GM21786 (cell line): ENCODE results near the gene SRGAP3.
A peak's percentile ranks its signal among the peaks of the same experiment; 100 is the strongest.

Experiments
- ATAC-seq: cut with Tn5 transposase; IDR thresholded peaks from one replicate; pipeline ENCODE4 v1.9.1; 2021; ENCODE audit not compliant: unreplicated experiment

Gene SRGAP3

GRCh38 chr3:9180764-9181117, 68.7 kb downstream of the SRGAP3 start:
- peak; percentile 21 for ATAC-seq

GRCh38 chr3:9179826-9180763, 69.4 kb downstream of the SRGAP3 start:
- ATAC-seq, result peak; percentile 65

- no peak for ATAC-seq
Measured at GRCh38 chr3:9178697-9179096, 70.7 kb downstream of the SRGAP3 start.

DNA sequence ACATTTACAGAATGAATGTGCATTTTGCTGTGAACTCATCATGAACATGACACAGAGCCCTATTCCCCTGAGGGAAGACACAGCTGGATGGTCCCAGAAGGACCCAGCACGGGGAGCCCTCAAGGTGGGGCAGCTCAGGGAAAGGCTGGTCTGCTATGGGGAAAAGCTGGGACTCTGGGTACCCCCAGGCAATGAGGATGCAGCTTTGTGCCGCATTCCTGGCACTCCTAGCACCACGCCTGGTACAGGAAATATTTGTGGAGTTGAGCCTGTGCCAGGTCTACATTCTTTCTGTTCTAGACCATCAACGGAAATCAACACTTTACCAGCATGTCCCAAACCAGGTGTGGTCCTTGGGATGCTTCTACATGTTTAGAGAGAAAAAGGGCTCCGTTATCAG, 74.0 kb downstream of the SRGAP3 start:
- no peak for ATAC-seq

GRCh38 chr3:9173445-9173844, 76.0 kb downstream of the SRGAP3 start:
- no peak for ATAC-seq

GRCh38 chr3:9172851-9173321, 76.6 kb downstream of the SRGAP3 start:
- ATAC-seq, result no peak

DNA sequence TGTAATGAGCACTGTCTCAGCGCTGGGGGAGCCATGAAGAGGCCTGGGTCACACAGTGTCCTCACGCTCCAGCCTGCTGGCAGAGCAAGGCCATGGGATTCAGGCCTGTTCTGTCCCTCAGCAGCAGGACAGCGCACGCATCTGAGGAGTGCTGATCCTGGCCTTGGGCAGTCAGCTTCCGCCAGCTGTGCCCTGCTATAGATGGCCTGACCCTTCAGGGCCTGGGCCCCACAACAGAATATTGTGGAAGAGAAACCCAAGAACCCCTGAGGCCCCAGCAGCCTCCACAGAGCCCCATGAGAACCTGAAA, 78.6 kb downstream of the SRGAP3 start:
- no peak for ATAC-seq

GRCh38 chr3:9169956-9170850, 79.2 kb downstream of the SRGAP3 start:
- no peak for ATAC-seq

- ATAC-seq, result no peak
Measured at GRCh38 chr3:9169326-9169725, 80.1 kb downstream of the SRGAP3 start.

DNA sequence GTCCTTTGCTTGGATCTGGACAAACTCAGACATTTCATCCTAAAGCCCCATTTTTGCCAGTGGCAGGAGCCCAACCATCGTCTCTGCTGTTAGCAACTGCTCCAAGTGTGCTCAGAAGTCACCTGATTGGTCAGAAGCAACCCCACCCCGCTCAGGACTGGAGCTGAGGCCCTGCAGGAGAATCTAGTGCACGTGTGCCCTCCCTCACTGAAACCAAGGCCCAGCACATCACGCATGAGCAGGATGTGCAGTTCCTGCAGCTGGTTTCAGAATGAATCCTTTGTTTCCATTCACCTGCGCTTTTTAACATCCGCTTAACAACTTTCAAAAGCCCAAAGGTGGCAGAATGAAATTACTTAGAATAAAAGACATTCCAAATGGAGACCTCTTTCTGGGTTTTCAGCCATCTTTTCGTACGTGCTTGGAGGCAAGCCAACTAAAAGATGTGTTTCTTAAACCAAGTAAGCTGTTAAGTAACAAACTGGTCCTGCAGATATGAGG, 81.2 kb downstream of the SRGAP3 start:
- peak; percentile 98 for ATAC-seq

GRCh38 chr3:9167222-9167621, 82.2 kb downstream of the SRGAP3 start:
- ATAC-seq, result no peak

DNA sequence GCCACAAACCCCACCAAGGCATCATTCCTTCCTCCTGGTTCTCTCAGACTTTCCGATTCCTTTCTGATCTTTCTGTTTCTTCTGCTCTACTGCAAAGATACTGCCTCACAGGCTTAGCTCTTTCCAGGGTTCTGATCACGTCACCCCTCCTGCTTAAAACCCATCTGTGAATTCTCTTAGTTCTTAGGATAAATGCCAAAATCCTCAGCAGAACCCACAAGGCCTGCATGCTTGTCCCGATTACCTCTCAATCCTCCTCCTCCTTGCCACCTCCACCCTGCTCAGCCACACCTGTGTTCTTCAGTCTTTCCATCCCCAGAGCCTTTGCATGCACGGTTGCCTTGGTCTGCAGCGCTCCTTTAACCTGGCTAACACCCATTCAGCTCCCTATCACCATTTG, 84.0 kb downstream of the SRGAP3 start:
- no peak for ATAC-seq

- ATAC-seq, result no peak
Measured at GRCh38 chr3:9163289-9163688, 86.2 kb downstream of the SRGAP3 start.

GRCh38 chr3:9161811-9162210, 87.6 kb downstream of the SRGAP3 start:
- ATAC-seq, result no peak

GRCh38 chr3:9161298-9161697, 88.1 kb downstream of the SRGAP3 start:
- no peak for ATAC-seq

GRCh38 chr3:9158865-9159630, 90.4 kb downstream of the SRGAP3 start:
- no peak for ATAC-seq

GRCh38 chr3:9157651-9158362, 91.6 kb downstream of the SRGAP3 start:
- ATAC-seq, result no peak

- no peak for ATAC-seq
Measured at GRCh38 chr3:9156604-9157003, 92.8 kb downstream of the SRGAP3 start.

GRCh38 chr3:9155028-9155427, 94.4 kb downstream of the SRGAP3 start:
- no peak for ATAC-seq

GRCh38 chr3:9153904-9154619, 95.4 kb downstream of the SRGAP3 start:
- no peak for ATAC-seq
